Cerebellar cortex (tissue), 1 donor: ENCODE data around the gene PDGFRB.
A peak's percentile ranks its signal among the peaks of the same experiment; 100 is the strongest.

ENCODE experiments used
- DNase-seq: peaks from one replicate; pipeline ENCODE4 v3.0.0-alpha.2; 2015; ENCODE audit warnings: low spot score

Gene PDGFRB

DNA sequence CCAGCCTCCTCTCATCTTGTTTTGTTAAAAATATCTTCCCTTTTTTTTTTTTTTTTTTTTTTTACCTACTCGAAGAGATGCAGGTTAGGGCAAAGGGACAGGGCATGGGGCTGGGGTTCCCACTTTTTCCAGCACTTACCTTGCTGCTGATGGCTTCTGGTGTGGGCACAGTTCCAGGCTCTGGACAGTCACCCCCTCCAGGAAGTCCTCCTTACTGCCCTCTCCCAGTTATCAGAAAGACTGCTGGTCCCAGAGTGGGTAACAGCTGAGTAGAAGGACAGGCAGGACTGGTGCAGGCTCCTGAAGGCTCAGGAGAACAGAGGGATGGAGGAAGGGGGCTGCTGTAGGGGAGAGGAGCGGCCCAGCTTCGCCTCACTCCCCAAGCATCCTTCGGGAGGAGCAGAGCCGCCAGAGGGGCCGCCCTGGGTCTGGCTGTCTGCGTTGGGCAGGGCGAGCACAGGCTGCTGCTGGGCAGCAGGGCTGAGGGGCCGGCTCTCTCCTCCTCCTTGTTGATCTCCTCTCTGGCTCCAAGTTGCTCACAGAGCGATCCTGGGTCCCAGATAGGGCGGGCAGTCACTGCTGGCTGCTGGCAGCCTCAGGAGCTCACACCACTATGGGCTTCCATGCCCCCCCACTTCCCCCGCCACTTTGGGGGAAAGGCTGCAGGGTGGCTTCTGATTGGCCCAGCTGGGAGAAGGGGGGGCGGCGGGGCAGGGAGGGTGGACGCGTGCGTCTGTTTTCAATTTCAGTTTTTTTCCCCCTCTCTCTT is at the start of gene PDGFRB:
PDGFRB (minus strand) TSS at position 588 of the 769 bp plus-strand sequence. CDS start 18,798 bp downstream, outside the sequence.
- peak; percentile 65 for DNase-seq

DNA sequence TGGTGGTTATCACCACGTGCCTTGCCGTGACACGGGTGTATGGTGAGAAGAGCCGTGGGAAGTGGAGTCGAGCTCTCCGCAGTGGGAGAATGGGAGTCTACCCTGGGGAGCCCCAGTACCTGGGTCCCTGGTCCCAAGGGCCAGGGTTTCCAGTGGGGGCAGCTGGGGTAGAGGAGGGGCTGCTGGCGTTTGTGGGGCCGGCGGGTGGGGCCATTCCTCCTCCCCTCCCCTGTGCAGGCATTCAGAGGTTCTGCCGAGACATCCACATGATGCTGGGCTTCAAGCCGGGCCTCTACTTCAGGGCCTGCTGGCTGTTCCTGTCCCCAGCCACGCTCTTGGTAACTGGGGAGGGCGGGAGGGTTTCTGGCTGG is 48.9 kb upstream of the PDGFRB start:
- DNase-seq: no peak

DNA sequence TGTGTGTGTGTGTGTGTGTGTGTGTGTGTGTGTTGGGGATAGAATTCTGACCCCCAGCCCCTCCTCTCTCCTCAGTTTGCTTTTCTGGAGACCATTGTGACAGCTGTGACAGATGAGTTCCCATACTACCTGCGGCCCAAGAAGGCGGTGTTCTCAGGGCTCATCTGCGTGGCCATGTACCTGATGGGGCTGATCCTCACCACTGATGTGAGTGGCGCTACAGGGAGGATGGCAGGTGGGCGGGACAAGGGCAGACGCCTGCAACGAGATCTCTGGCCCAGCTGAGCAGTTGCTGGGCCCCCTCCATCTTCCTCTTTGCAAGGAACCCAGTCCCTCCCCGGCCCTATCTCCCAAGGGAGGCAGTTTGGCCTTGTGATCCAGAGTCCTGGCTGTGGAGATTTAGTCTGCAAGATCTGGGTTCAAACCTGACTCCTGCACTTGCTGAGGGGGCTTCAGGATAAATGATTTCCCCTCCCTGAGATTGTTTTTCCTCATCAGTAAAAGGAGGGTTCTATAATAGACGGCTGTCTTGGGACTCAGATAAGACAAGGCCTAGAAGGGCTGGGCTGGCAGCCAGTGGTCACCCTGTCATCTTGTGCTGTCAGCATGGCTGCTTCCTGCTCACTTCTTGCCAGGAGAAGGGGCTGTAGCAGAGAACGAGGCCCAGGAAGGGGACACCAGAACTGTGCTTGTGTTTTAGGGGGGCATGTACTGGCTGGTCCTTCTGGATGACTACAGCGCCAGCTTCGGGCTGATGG is 48.4 kb upstream of the PDGFRB start:
- no peak for DNase-seq

DNA sequence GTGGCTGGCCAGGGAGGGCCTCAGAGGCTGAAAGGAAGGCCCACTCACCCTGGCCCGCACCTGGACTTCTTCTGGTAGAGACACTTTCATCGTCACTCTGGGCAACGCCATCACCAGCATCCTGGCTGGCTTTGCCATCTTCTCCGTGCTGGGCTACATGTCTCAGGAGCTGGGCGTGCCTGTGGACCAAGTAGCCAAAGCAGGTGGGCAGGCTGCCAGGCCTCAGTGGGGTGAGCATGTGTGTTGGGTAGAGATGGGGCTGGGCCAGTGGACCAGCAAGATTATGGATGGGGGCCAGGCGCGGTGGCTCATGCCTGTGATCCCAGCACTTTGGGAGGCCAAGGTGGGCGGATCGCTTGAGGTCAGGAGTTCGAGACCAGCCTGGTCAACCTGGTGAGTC is 46.9 kb upstream of the PDGFRB start:
- DNase-seq: peak; percentile 78

- no peak for DNase-seq
Measured at GRCh38 chr5:150197476-150197875, 41.8 kb upstream of the PDGFRB start.

DNA sequence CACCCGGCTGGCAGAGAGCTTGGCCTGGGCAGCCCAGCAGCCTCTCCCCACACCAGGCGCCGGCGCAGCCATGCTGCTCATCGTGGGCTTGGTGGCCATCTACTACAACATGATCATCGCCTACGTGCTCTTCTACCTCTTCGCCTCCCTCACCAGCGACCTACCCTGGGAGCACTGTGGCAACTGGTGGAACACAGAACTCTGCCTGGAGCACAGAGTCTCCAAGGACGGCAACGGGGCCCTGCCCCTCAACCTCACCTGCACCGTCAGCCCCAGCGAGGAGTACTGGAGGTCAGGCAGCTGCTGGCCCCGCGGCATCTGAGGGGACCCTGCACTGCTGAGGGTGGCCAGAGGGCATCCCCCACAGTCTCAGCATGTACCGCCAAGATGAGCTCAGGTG is 41.3 kb upstream of the PDGFRB start:
- DNase-seq: no peak

GRCh38 chr5:150196514-150196913 is 40.9 kb upstream of the PDGFRB start:
- no peak for DNase-seq

DNA sequence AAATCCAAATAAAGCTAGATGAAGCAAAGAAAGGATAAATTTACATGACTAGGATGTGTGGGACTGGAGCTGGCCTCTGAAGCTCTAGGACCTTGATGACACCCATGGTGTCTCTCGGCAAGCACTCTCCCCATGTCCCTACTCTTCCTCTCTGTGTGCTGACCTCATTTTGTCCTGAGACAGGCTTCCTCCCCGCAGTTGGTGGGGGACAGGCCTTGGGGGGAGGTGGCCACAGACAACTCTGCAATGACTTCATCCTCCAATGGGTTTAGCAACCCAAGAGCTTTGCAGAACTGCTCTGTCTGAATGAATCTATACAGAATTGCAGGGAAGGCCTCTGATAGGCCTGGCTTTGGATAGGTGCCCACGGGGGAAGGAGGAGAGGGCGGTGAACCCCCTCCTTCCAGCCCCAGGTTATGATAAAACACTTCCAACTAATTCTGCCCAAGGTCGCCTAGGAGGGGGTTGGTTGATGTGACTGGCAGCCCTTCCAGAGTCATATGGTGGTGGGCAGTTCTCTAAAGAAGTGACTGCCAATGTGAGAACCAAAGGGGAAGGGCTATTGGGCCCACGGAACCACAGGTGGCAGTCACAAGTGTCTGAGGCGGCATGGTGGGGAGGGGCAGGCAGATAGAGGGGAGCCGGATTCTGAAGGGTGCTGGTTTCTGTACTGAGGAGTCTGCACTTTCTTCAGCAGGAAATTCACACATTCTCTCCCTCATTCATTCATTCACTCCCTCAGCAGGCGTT is 40.3 kb upstream of the PDGFRB start:
- DNase-seq: no peak

DNA sequence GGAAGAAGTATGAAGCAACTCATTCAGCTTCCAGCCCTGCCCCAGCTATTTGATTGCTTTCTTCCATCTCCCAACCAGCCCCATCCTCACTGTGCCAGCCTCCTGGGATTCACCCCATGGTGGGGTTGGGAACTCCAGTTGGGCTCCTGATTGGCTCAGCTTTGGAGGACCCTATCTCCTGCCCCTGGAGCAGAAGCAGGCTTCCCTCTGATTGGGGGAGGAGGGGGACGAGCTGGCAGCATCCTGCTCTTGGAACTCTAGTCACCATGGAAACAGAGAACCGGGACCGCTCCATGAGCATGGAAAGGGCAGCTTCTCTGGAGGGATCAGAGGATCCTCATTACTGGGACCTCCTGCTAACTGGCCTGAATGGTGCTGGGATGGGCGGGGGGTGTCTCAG is 36.8 kb upstream of the PDGFRB start:
- peak; percentile 71 for DNase-seq

GRCh38 chr5:150190987-150191386 is 35.3 kb upstream of the PDGFRB start:
- peak; percentile 48 for DNase-seq

- no peak for DNase-seq
Measured at GRCh38 chr5:150190503-150190979, 34.9 kb upstream of the PDGFRB start.

- no peak for DNase-seq
Measured at GRCh38 chr5:150189728-150190502, 34.3 kb upstream of the PDGFRB start, which contains the start of gene SLC6A7. Gene SLC6A7, plus strand, starts transcription at chr5:150190062. Its CDS starts 266 bp downstream, at chr5:150190328.

GRCh38 chr5:150189326-150189725 is 33.7 kb upstream of the PDGFRB start:
- DNase-seq: no peak

GRCh38 chr5:150188146-150188842 is 32.6 kb upstream of the PDGFRB start:
- DNase-seq: no peak

- peak; percentile 93 for DNase-seq
Measured at GRCh38 chr5:150186897-150187296, 31.3 kb upstream of the PDGFRB start.

DNA sequence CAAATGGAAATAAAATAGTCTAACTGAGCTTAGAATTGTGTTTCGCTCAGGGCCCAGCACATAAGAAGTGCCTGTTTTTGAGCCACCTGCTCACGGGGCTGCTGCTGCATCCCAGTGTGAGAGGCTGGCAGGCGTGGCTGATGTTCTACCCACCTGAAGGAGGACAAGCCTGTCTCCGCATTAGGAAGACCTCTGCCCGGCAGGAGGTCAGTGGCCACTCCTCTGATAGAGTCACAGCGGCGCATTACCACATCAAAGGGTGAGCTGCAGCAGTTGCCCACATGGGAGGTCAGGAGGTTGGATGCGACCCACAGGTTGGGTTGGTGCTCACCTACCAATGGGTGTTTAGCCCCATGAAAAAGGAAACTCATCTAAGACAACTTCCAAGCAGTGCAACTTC is 30.5 kb upstream of the PDGFRB start:
- no peak for DNase-seq

- DNase-seq: no peak
Measured at GRCh38 chr5:150184990-150185912, 29.6 kb upstream of the PDGFRB start.

DNA sequence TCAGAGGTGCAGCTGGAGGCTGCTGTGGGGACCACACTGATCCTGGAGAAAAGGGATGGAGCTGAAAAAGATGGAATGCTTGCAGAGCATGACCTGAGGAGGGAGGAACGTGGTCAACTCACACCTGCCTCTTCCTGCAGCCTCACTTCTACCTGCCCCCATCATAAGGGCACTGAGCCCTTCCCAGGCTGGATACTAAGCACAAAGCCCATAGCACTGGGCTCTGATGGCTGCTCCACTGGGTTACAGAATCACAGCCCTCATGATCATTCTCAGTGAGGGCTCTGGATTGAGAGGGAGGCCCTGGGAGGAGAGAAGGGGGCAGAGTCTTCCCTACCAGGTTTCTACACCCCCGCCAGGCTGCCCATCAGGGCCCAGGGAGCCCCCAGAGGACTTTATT is 28.4 kb upstream of the PDGFRB start:
- no peak for DNase-seq

DNA sequence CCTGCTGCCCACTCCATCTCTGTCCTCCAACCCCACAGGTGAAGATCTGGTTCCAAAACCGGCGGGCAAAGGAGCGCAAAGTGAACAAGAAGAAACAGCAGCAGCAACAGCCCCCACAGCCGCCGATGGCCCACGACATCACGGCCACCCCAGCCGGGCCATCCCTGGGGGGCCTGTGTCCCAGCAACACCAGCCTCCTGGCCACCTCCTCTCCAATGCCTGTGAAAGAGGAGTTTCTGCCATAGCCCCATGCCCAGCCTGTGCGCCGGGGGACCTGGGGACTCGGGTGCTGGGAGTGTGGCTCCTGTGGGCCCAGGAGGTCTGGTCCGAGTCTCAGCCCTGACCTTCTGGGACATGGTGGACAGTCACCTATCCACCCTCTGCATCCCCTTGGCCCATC is 27.8 kb upstream of the PDGFRB start:
- no peak for DNase-seq

DNA sequence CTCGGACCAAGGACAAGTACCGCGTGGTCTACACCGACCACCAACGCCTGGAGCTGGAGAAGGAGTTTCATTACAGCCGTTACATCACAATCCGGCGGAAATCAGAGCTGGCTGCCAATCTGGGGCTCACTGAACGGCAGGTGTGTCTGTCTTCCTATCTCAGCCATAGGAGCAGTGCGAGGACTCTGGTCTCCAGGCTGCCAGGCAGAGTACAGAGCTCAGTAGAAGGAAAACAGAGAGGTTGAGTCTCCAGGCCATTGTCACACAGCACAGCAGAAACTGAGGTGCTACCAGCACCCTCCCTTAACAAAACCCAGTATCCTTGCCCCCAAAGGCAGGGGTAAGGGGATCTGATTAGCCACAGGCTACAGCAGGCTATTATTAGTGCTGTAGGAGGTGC is 27.1 kb upstream of the PDGFRB start:
- no peak for DNase-seq
